ENCODE measurements around the gene KIAA1210.
A peak's percentile ranks its signal among the peaks of the same experiment; 100 is the strongest.

The KIAA1210 gene

GRCh38 chrX:119145241-119145653 lies 17.6 kb upstream of the KIAA1210 start:
- TF ChIP-seq CTCF (IDR thresholded peaks at IDR 0.05; ENCODE audit: low read length) (peak; percentile 32; the same call in 1 of the 2 replicates), EZH2 (IDR thresholded peaks at IDR 0.05; ENCODE audit: borderline replicate concordance, low read length) (no peak)
- no peak overlapping the region for H3K4me2 ChIP-seq (ENCODE audit: low read length)
- no peaks in the 10 kb centered on the region for H3K9me3 ChIP-seq (ENCODE audit: low read length)
- H3K4me3 ChIP-seq (ENCODE audit: low read depth, low read length, poor library complexity, severe bottlenecking): no peak overlapping the region
- H3K4me1 ChIP-seq (ENCODE audit: insufficient read depth, low read length, severe bottlenecking): no peaks in the 10 kb centered on the region
- H3K27ac ChIP-seq (ENCODE audit: low read depth, low read length, poor library complexity, severe bottlenecking): no peak overlapping the region
- no peaks in the 10 kb centered on the region for H3K36me3 ChIP-seq (ENCODE audit: insufficient read depth, low read length)
- H3K79me2 ChIP-seq (ENCODE audit: insufficient read depth, low read length): no peaks in the 10 kb centered on the region
- H3K9me2 ChIP-seq (ENCODE audit: low read depth, low read length): no peaks in the 10 kb centered on the region
- H4K20me1 ChIP-seq (ENCODE audit: insufficient read depth, low read length): no peaks in the 10 kb centered on the region
- no peak overlapping the region for H2AFZ ChIP-seq (ENCODE audit: low read length)
- H3K27me3 ChIP-seq (ENCODE audit: insufficient read depth, low read length): no peaks in the 10 kb centered on the region
- H3K9ac ChIP-seq (ENCODE audit: low read length): no peak overlapping the region
- H3F3A ChIP-seq (ENCODE audit: insufficient read depth, low read length): no peaks in the 10 kb centered on the region

DNA sequence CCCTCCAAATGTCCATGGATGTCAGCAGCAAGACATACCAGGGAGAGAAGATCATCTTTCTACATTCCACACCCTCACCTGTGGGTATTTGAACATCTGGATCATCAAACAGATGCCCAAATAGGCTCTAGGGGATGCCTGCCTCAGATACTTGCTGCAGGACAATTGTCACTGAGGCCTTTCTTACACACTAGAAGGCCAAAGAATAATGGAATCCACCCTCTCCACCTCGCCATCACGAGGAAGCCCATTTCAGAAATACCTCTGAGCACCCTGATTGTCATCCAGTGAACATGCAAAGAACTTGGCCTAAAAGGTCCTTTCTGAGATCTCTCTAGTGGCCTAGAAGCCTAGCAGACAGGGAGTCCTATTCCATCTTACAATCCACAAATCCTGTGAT lies 6.9 kb upstream of the KIAA1210 start:
- H3K4me2 ChIP-seq (ENCODE audit: low read length): no peak overlapping the region
- no peak overlapping the region for H3K9ac ChIP-seq (ENCODE audit: low read length)
- H3K4me1 ChIP-seq (ENCODE audit: insufficient read depth, low read length, severe bottlenecking): no peaks in the 10 kb centered on the region
- H3K9me3 ChIP-seq (ENCODE audit: low read length): no peaks in the 10 kb centered on the region
- H3F3A ChIP-seq (ENCODE audit: insufficient read depth, low read length): no peaks in the 10 kb centered on the region
- no peaks in the 10 kb centered on the region for H3K9me2 ChIP-seq (ENCODE audit: low read depth, low read length)
- no peaks in the 10 kb centered on the region for H4K20me1 ChIP-seq (ENCODE audit: insufficient read depth, low read length)
- TF ChIP-seq CTCF (IDR thresholded peaks at IDR 0.05; ENCODE audit: low read length): no peak
- TF ChIP-seq EZH2 (IDR thresholded peaks at IDR 0.05; ENCODE audit: borderline replicate concordance, low read length): no peak
- no peaks in the 10 kb centered on the region for H3K79me2 ChIP-seq (ENCODE audit: insufficient read depth, low read length)
- no peaks in the 10 kb centered on the region for H3K36me3 ChIP-seq (ENCODE audit: insufficient read depth, low read length)
- H3K4me3 ChIP-seq (ENCODE audit: low read depth, low read length, poor library complexity, severe bottlenecking): no peak overlapping the region
- no peaks in the 10 kb centered on the region for H3K27me3 ChIP-seq (ENCODE audit: insufficient read depth, low read length)
- no peak overlapping the region for H2AFZ ChIP-seq (ENCODE audit: low read length)
- no peak overlapping the region for H3K27ac ChIP-seq (ENCODE audit: low read depth, low read length, poor library complexity, severe bottlenecking)

DNA sequence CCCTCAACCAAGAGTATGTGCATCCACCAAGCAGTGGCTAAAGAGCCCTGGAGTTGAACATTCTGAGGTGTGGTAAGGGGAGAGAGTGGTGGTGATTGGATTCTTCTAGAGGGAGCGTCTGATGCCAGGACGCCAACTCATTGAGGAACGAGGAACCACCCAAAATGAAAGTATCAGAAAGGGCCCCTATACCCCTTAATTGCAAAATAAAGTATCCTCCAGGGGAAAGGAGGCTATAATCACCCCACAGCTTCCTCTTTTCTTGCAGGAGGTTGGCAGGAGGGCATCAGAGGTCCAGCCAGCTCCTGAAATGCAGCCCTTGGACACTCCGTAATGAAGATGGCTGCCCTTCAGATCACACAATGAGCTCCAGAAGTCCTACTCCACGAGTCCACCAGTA lies 5.3 kb upstream of the KIAA1210 start:
- no peak overlapping the region for H3K27ac ChIP-seq (ENCODE audit: low read depth, low read length, poor library complexity, severe bottlenecking)
- H3K36me3 ChIP-seq (ENCODE audit: insufficient read depth, low read length): no peaks in the 10 kb centered on the region
- H3K4me3 ChIP-seq (ENCODE audit: low read depth, low read length, poor library complexity, severe bottlenecking): no peak overlapping the region
- no peak overlapping the region for H2AFZ ChIP-seq (ENCODE audit: low read length)
- H3F3A ChIP-seq (ENCODE audit: insufficient read depth, low read length): no peaks in the 10 kb centered on the region
- no peaks in the 10 kb centered on the region for H3K79me2 ChIP-seq (ENCODE audit: insufficient read depth, low read length)
- H4K20me1 ChIP-seq (ENCODE audit: insufficient read depth, low read length): no peaks in the 10 kb centered on the region
- TF ChIP-seq CTCF (IDR thresholded peaks at IDR 0.05; ENCODE audit: low read length): no peak
- no peak for TF ChIP-seq EZH2 (IDR thresholded peaks at IDR 0.05; ENCODE audit: borderline replicate concordance, low read length)
- H3K9ac ChIP-seq (ENCODE audit: low read length): no peak overlapping the region
- no peaks in the 10 kb centered on the region for H3K4me1 ChIP-seq (ENCODE audit: insufficient read depth, low read length, severe bottlenecking)
- H3K27me3 ChIP-seq (ENCODE audit: insufficient read depth, low read length): no peaks in the 10 kb centered on the region
- no peak overlapping the region for H3K4me2 ChIP-seq (ENCODE audit: low read length)
- no peaks in the 10 kb centered on the region for H3K9me3 ChIP-seq (ENCODE audit: low read length)
- no peaks in the 10 kb centered on the region for H3K9me2 ChIP-seq (ENCODE audit: low read depth, low read length)

All from OCI-LY1 (cell line).